GM21576 (cell line): ENCODE results near the gene ITPR2.
"Not testable (repeated sequence)": the region's sequence is repeated elsewhere in the genome, so short reads cannot be mapped to it uniquely, and the experiment has no call there.

Source experiments
- ATAC-seq: cut with Tn5 transposase; IDR thresholded peaks from one replicate; pipeline ENCODE4 v1.9.1; 2021; ENCODE audit warnings: mild to moderate bottlenecking, moderate library complexity; ENCODE audit not compliant: unreplicated experiment

ITPR2 gene

GRCh38 chr12:26851031-26851809, 18.2 kb upstream of the ITPR2 start:
- no peak for ATAC-seq

GRCh38 chr12:26848156-26848825, 15.3 kb upstream of the ITPR2 start:
- ATAC-seq: no peak

- ATAC-seq: no peak
Observed at GRCh38 chr12:26847431-26847830, 14.4 kb upstream of the ITPR2 start.

GRCh38 chr12:26846416-26846815, 13.4 kb upstream of the ITPR2 start:
- ATAC-seq: peak; percentile 55

- no peak for ATAC-seq
Observed at GRCh38 chr12:26845984-26846383, 13.0 kb upstream of the ITPR2 start.

- no peak for ATAC-seq
Observed at GRCh38 chr12:26845057-26845666, 12.2 kb upstream of the ITPR2 start.

DNA sequence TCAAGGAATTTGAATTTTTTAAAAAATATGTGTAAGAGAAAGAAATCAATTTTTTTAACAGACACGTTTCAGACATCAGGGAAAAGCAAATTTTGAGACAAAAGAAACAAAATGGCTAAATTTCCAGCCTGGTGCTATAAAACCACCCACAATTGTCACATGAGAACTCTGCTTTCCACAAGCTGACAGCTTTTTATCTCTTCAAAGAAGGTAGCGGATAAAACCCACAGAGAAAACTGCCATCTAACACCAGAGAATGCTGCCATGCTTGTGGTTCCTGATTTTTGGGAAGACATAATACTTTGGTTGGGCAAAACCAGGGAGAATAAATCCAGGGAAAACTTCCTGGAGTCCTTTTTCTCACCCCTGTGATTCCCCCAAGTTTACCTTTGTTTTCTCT, 10.3 kb upstream of the ITPR2 start:
- no peak for ATAC-seq

- no peak for ATAC-seq
Observed at GRCh38 chr12:26841085-26841484, 8.1 kb upstream of the ITPR2 start.

GRCh38 chr12:26839512-26839911, 6.5 kb upstream of the ITPR2 start:
- no peak for ATAC-seq

GRCh38 chr12:26838888-26839416, 6.0 kb upstream of the ITPR2 start:
- ATAC-seq: no peak

DNA sequence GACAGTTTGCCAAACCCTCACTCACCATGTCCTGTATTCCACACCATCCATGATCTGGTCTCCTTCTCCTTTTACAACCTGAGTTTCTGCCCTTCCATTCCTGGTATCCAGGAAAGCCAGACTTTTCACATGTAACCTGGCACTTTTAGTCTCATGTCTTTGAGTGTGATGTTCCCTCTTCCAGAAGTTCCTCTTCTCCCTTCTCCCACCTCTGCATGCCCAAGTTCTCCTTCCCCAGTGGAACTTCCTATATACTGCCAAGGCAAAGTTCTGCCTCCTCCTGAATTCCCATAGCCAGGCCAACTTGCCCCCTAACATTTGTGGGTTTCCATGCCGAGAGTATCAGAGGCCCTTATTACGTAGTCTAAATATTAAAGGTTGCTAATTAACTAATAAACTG, 3.2 kb upstream of the ITPR2 start:
- ATAC-seq: no peak

- not testable (repeated sequence) for ATAC-seq
Observed at GRCh38 chr12:26834503-26835060, 1.6 kb upstream of the ITPR2 start.

DNA sequence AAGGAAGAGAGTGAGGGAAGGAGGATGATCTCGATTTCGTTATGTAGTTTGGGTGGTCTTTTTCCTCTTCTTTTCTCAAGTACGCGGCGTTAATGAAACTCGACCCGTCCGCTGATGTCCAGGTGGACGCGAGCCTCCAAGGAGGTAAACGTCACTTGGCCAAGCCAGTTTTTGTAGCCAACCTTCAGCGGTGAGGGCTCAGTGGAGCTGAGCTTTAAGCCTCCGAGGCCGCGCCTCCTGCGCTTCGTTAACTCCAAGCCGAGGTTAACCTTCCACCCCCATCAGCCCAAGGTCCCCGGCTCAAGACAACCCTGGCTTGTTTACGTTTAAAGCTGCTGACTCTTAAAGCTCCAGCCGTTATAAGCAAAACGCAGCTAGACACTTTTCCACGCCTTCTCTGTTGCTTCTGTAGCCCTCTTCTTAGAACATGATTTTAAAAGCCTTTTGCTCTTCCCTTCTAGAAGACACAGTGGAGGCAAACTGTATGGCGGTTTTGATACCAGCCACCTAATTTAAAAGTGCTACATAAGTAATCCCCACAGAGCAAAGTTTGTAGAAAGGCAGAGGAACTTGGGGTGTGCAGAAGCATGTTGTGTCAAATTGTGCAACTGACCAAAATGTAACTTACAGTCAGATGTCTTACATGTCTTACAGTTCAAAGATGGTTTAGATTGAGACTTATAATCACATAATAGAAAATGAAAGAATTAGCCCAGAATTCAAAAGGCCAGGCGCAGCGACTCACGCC, 923 bp upstream of the ITPR2 start:
- ATAC-seq: no peak

DNA sequence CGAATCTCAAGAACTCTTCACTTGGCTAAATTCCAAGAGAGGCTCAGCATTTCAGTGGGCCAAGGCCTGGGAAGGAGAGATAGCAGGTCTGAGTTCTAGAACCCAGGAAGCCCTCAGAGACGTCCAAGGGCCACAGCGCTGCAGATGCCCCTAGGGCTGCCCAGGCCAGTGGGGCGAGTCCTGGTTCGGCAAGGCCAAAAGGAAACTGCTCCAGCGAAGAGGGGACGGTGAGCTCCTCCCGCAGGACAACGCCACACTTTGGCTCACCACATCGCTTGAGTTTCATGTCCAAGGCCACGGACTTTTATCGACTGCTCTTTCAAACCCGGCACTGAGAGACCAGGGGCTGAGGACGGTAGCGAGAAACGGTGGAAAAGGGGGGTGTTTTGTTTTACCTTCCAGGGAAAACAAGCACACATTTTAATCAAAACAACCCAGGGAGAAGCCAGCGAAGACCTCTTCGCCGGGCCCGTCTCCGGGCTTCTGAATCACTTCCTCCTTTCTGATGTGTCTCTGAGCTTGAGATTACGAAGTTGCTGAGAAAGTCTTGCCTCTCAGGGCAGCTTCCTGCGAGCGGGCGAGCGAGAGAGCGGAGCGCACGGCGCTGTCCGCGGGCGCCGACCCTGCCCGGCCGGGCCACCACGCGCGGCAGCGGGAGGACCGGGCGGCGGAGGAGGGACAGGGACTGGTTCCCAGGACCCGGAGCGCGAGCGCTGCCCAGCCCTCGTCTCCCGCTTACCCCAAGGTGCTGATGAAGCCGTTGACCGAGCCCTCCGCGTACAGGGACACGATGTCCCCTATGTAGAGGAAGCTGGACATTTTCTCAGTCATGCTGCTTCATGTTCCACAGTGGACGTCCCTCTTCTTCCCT, 808 bp downstream of the ITPR2 start:
- ATAC-seq: peak; percentile 51

DNA sequence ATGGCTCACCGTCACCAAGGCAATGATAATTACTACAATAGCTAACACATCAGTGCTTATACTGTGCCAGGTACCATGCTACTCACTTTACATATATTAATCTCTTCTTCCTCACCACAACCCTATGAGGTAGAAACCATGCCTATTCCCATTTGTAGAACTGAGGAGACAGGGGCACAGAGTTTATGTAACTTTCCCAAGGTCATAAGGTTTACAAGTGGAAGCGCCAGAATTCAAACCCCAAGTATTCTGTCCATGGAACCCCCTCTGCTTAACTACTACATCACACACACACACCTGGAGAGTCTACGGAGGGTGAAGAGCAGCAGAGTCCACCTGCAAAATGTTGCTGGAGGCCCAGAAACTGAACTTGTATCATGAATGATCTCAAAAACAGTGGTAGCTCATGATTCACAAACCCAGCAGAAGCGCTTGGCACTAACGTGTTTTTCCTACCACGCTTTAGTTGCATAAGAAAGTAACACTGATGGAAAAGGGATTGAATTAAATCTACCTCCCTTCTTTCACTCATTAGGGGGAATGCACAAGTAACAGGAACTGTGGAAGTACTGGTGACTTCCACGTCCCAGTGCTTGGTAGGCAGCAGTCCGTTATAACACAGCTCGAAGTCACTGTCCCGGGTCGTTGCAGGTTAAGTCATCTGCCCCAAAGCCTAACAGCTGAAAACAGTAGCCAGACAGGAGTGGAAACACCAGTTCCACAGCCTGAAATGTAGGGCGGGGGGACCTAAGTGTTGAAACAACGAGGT, 2.0 kb downstream of the ITPR2 start:
- ATAC-seq: no peak

GRCh38 chr12:26830363-26830762, 2.6 kb downstream of the ITPR2 start:
- ATAC-seq: no peak

DNA sequence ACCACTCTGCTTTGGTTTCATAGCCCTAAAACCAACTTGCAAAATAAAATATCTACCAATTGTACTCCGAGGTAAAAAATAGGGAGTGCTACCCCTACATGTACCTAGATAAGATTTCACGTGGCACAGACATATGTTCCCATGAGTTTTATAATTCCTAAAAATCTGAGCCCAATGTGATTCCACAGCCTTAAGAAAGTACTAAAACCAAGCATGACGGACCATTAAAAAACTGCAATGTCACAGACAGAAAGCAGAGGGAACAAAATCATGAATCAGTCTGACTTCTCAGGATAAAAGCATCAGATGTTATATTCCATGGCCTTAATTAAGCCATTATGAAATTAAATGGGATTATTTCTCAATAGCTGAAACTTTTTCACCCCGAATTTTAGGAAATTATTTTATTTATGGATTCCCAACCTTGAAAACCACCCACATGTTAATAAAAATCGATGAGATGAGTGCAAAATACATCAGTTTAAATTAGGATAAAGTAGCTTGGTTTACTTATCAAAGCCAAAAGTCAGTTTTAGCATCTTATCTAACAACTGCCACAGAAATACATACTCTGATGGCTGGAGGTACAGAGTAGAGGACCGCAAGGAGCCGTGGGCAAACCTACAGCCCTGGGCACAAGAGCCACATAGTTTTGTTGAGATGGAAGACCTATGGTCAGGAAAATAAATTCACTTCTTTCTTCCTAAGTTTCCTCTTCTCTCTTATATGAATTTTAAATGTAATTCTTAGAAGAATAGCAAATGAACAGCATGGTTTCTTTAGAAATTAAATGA, 4.5 kb downstream of the ITPR2 start:
- ATAC-seq: no peak

DNA sequence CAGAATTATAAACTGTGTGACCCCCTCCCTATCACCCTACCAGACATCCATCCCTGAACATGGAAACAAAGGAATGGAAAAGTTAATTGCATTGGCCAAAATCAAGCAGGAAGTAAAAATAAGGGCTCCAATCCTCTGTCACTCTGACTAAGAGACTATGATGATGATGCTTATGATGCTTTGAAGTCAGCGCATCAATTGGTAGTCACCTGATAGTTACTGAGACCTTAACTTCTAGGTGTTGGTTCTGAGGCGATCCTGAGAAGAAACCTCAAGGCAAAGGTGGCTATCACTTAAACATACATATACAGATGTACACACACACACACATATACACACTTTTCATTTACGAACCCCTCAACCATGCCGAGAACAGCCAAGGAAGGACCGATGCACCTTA, 6.6 kb downstream of the ITPR2 start:
- no peak for ATAC-seq
